HG03045 (cell line): ENCODE data around the gene PRSS27.
"Not testable (repeated sequence)": the region's sequence is repeated elsewhere in the genome, so short reads cannot be mapped to it uniquely, and the experiment has no call there.

Experiments
- ATAC-seq: cut with Tn5 transposase; IDR thresholded peaks from one replicate; pipeline ENCODE4 v1.9.1; 2021; ENCODE audit warnings: mild to moderate bottlenecking, moderate library complexity; ENCODE audit not compliant: unreplicated experiment

Gene PRSS27

GRCh38 chr16:2698103-2698870 lies 21.7 kb downstream of the PRSS27 start:
- no peak for ATAC-seq

- no peak for ATAC-seq
Observed at GRCh38 chr16:2697401-2697948, 22.5 kb downstream of the PRSS27 start.

GRCh38 chr16:2696601-2697250 lies 23.3 kb downstream of the PRSS27 start:
- ATAC-seq: not testable (repeated sequence)

- no peak for ATAC-seq
Observed at GRCh38 chr16:2692948-2693651, 26.9 kb downstream of the PRSS27 start.

- no peak for ATAC-seq
Observed at GRCh38 chr16:2692251-2692947, 27.6 kb downstream of the PRSS27 start.

- no peak for ATAC-seq
Observed at GRCh38 chr16:2691491-2692248, 28.4 kb downstream of the PRSS27 start.

GRCh38 chr16:2690852-2691251 lies 29.2 kb downstream of the PRSS27 start:
- ATAC-seq: no peak

GRCh38 chr16:2689968-2690801 lies 29.8 kb downstream of the PRSS27 start:
- ATAC-seq: no peak

GRCh38 chr16:2689422-2689821 lies 30.6 kb downstream of the PRSS27 start:
- ATAC-seq: not testable (repeated sequence)

GRCh38 chr16:2687531-2688308 lies 32.3 kb downstream of the PRSS27 start:
- no peak for ATAC-seq

- ATAC-seq: no peak
Observed at GRCh38 chr16:2686912-2687507, 33.0 kb downstream of the PRSS27 start.

- ATAC-seq: not testable (repeated sequence)
Observed at GRCh38 chr16:2686075-2686474, 33.9 kb downstream of the PRSS27 start.

GRCh38 chr16:2683041-2683440 lies 37.0 kb downstream of the PRSS27 start:
- ATAC-seq: not testable (repeated sequence)

- ATAC-seq: peak; percentile 67
Observed at GRCh38 chr16:2682209-2683021, 37.6 kb downstream of the PRSS27 start, which contains the start of gene KCTD5. TSS of gene KCTD5 (plus strand) at chr16:2682523. CDS start at chr16:2682549, 26 bp downstream.

- ATAC-seq: not testable (repeated sequence)
Observed at GRCh38 chr16:2680360-2680759, 39.7 kb downstream of the PRSS27 start.

GRCh38 chr16:2679902-2680301 lies 40.1 kb downstream of the PRSS27 start:
- not testable (repeated sequence) for ATAC-seq
